Endodermal cell (in vitro differentiated cells): Measurements from ENCODE around the gene DPP10. TPM values are rescaled to one million over a fixed set of nuclear protein-coding genes. Genes with fewer than 3 reads are reported as not detected.

Source experiments
- DNase-seq: peaks from one replicate; pipeline ENCODE4 v3.0.0-alpha.2; 2017
- H3K27ac ChIP-seq: 2 replicates; pipeline ENCODE4 v1.5.1; 2013; ENCODE audit warnings: mild to moderate bottlenecking, low read depth, low read length, moderate library complexity
- H3K27me3 ChIP-seq: 2 replicates; pipeline ENCODE4 v1.6.1; 2013; ENCODE audit warnings: mild to moderate bottlenecking, low read length, moderate library complexity; ENCODE audit not compliant: insufficient read depth, control insufficient read depth, poor library complexity, severe bottlenecking
- H3K36me3 ChIP-seq: 2 replicates; pipeline ENCODE4 v1.7.0; 2013; ENCODE audit warnings: mild to moderate bottlenecking, low read length, moderate library complexity; ENCODE audit not compliant: control insufficient read depth, insufficient read depth
- H3K4me1 ChIP-seq: one replicate; pipeline ENCODE4 v1.7.0; 2013; ENCODE audit warnings: low read length; ENCODE audit not compliant: control insufficient read depth, insufficient read depth
- H3K4me3 ChIP-seq: 2 replicates; pipeline ENCODE4 v1.5.1; 2013; ENCODE audit warnings: mild to moderate bottlenecking, low read length, moderate library complexity
- H3K9ac ChIP-seq: 2 replicates; pipeline ENCODE4 v1.6.1; 2013; ENCODE audit warnings: mild to moderate bottlenecking, low read length, moderate library complexity; ENCODE audit not compliant: poor library complexity, severe bottlenecking; ENCODE audit errors: extremely low read depth
- H3K9me3 ChIP-seq: 2 replicates; pipeline ENCODE4 v1.6.1; 2013; ENCODE audit warnings: mild to moderate bottlenecking, low read length, moderate library complexity; ENCODE audit not compliant: control insufficient read depth
- H3K27ac Mint-ChIP-seq: 2 replicates; pipeline ENCODE4 v1.8.0; 2020; ENCODE audit warnings: mixed read lengths
- H3K27me3 Mint-ChIP-seq: 2 replicates; pipeline ENCODE4 v1.8.0; 2021; ENCODE audit warnings: mild to moderate bottlenecking, mixed read lengths; ENCODE audit not compliant: insufficient read depth
- H3K36me3 Mint-ChIP-seq: 2 replicates; pipeline ENCODE4 v1.8.0; 2020; ENCODE audit warnings: low read depth, mixed read lengths
- H3K4me1 Mint-ChIP-seq: 2 replicates; pipeline ENCODE4 v1.8.0; 2020; ENCODE audit warnings: mixed read lengths
- H3K4me3 Mint-ChIP-seq: 2 replicates; pipeline ENCODE4 v1.8.0; 2020; ENCODE audit warnings: mild to moderate bottlenecking, moderate library complexity, mixed read lengths
- H3K9me3 Mint-ChIP-seq: 2 replicates; pipeline ENCODE4 v1.8.0; 2020; ENCODE audit warnings: mild to moderate bottlenecking, mixed read lengths
- WGBS, 2 experiments: methylation state at CpG; one replicate each; pipeline versions ENCODE4 v1.1.5 to v1.1.7; 2013; ENCODE audit warnings: missing lambda C conversion rate in 2 of 2, mixed read lengths in 1 of 2; ENCODE audit not compliant: insufficient coverage in 1 of 2, insufficient read length in 1 of 2; 5-methylcytosine and 5-hydroxymethylcytosine counted together
- total RNA-seq, 2 donors: library from RNA; stranded (reverse); fragmentation: NEBNext Ultra II Directional in 1 of 2; extraction: Animal tissue kit (Norgen Biotek cat#: 25700) in 1 of 2; gene quantifications; 2 replicates in 1 of 2; 3 replicates in 1 of 2; pipeline ENCODE4 v1.2.1, GENCODE V29; 2021
- TF ChIP-seq, protein P1 (sequence below): fragments of 200-600 bp; sonication (generic); conservative IDR thresholded peaks from 2 replicates; pipeline ENCODE4 v1.5.0; 2021; ENCODE audit warnings: antibody characterized with exemption, mild to moderate bottlenecking

DPP10 gene
- total RNA-seq, 2 donors from 2014 or later = 8.2 to 19.2 TPM

DNA sequence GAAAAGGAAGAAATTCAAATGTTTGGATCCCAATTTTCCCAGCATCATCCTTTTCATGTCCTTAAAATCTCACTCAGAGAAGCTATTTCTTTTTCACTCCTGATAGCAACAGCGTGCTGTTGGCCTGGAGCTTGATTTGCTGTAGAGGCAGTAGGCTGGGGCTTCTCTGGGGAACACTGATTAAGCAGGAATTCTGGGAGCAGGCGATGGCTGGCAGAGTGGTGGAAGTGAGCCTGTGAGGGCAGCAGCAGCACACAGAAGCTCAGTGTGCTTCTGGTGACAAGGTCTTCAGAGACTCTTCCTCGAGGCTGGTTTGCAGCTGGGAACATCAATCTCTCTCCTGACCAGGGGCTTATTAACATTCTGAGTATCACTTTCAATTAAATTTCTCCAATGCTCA is 284.6 kb downstream of the DPP10 start:
- H3K27ac Mint-ChIP-seq = no peak overlapping the region
- H3K9me3 Mint-ChIP-seq = no peaks in the 10 kb centered on the region
- TF ChIP-seq, protein P1, sequence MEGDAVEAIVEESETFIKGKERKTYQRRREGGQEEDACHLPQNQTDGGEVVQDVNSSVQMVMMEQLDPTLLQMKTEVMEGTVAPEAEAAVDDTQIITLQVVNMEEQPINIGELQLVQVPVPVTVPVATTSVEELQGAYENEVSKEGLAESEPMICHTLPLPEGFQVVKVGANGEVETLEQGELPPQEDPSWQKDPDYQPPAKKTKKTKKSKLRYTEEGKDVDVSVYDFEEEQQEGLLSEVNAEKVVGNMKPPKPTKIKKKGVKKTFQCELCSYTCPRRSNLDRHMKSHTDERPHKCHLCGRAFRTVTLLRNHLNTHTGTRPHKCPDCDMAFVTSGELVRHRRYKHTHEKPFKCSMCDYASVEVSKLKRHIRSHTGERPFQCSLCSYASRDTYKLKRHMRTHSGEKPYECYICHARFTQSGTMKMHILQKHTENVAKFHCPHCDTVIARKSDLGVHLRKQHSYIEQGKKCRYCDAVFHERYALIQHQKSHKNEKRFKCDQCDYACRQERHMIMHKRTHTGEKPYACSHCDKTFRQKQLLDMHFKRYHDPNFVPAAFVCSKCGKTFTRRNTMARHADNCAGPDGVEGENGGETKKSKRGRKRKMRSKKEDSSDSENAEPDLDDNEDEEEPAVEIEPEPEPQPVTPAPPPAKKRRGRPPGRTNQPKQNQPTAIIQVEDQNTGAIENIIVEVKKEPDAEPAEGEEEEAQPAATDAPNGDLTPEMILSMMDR = no peak

DNA sequence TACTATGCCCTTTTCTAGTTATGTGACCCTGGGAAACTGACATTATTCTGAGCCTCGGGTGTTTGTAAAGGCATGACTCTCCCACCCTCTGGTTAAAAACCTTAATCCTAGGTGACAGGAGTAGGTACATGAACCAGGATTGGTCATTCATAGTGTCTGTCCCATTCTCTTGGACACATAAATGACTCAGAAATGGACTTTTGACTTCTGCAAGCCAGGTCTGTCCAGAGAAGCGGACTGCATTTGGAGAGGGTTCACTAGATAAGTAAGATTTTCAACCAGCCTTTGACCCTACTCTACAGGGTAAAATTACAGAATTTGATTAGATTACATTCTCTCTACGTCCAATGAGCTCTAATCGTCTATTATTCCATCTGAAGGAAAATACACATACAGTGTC is 285.9 kb downstream of the DPP10 start:
- Histone ChIP-seq H3K9me3 (no peaks in the 10 kb centered on the region), H3K9ac (no peak overlapping the region), H3K36me3 (no peaks in the 10 kb centered on the region), H3K4me3 (no peak overlapping the region), H3K27me3 (no peaks in the 10 kb centered on the region), H3K4me1 (no peaks in the 10 kb centered on the region), H3K27ac (no peak overlapping the region)
- no peaks in the 10 kb centered on the region for H3K36me3 Mint-ChIP-seq
- H3K27ac Mint-ChIP-seq = no peak overlapping the region
- H3K27me3 Mint-ChIP-seq = peaks cover 2% of the 10 kb centered on the region
- TF ChIP-seq, protein P1 = no peak
- H3K4me1 Mint-ChIP-seq = no peaks in the 10 kb centered on the region
- H3K4me3 Mint-ChIP-seq = no peak overlapping the region
- no peak for DNase-seq
- 82 to 92% methylated on average over 2 to 4 of the region's 4 CpGs for WGBS, 2 experiments
- no peaks in the 10 kb centered on the region for H3K9me3 Mint-ChIP-seq

More for the DNA sequence above, 284.6 kb downstream of the DPP10 start:
- Histone ChIP-seq H3K9me3 (no peaks in the 10 kb centered on the region), H3K9ac (no peak overlapping the region), H3K4me3 (no peak overlapping the region), H3K4me1 (no peaks in the 10 kb centered on the region), H3K36me3 (no peaks in the 10 kb centered on the region), H3K27me3 (no peaks in the 10 kb centered on the region), H3K27ac (no peak overlapping the region)
- no peak for DNase-seq
- Mint-ChIP-seq H3K36me3 (no peaks in the 10 kb centered on the region), H3K27me3 (peaks cover 2% of the 10 kb centered on the region), H3K4me3 (no peak overlapping the region), H3K4me1 (no peaks in the 10 kb centered on the region)
- 89 to 92% methylated on average over 2 to 3 of the region's 3 CpGs for WGBS, 2 experiments

DNA sequence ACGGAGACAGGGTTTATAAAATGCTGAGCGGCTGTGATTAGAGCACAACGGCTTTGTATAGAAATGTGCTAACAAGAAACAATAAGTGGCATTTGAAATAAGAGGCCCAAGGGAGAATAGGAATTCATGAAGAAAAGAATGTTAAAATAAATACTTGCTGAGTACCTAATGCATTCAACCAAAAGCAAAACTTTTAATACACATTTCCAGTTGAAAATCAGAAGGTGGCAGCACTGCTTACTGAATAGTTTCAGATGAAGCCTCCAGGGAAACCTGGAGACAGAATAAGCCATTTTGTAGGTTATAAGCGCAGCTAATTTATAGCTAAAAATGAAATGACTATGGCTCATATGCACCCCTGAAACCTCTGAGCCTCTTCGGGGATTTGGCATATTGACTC is 286.6 kb downstream of the DPP10 start:
- no peaks in the 10 kb centered on the region for H3K36me3 Mint-ChIP-seq
- peaks cover 2% of the 10 kb centered on the region for H3K27me3 Mint-ChIP-seq
- no peak overlapping the region for H3K27ac Mint-ChIP-seq
- Histone ChIP-seq H3K4me1 (no peaks in the 10 kb centered on the region), H3K36me3 (no peaks in the 10 kb centered on the region), H3K4me3 (no peak overlapping the region), H3K9ac (no peak overlapping the region), H3K27me3 (no peaks in the 10 kb centered on the region), H3K27ac (no peak overlapping the region), H3K9me3 (no peaks in the 10 kb centered on the region)
- TF ChIP-seq, protein P1 = peak; percentile 57
- H3K4me1 Mint-ChIP-seq = no peaks in the 10 kb centered on the region
- DNase-seq = no peak
- 83 to 89% methylated on average over 5 of the region's 5 CpGs for WGBS, 2 experiments
- H3K9me3 Mint-ChIP-seq = no peaks in the 10 kb centered on the region
- no peak overlapping the region for H3K4me3 Mint-ChIP-seq
